PFSK-1 (cell line): Measurements from ENCODE around the gene PBLD.

Experiments
- POLR2AphosphoS5 ChIP-seq: IDR thresholded peaks from 2 replicates; pipeline ENCODE4 v1.6.1; 2012; ENCODE audit warnings: low read depth, mild to moderate bottlenecking, control low read depth, low read length, moderate library complexity
- SIN3A ChIP-seq: IDR thresholded peaks from 2 replicates; pipeline ENCODE4 v1.6.1; 2012; ENCODE audit warnings: mild to moderate bottlenecking, low read length, moderate library complexity, borderline replicate concordance; ENCODE audit not compliant: insufficient read depth
- TAF1 ChIP-seq: IDR thresholded peaks from 2 replicates; pipeline ENCODE4 v1.6.1; 2012; ENCODE audit warnings: low read length, control low read depth, borderline replicate concordance; ENCODE audit not compliant: insufficient read depth
- TF ChIP-seq, protein P1 (sequence below), 2 experiments: IDR thresholded peaks; 2 replicates each; pipeline versions ENCODE4 v1.6.1 to v1.8.0; 2011 to 2012; ENCODE audit warnings: low read depth in 2 of 2, low read length in 2 of 2, control low read depth in 1 of 2, inconsistent platforms in 1 of 2, mild to moderate bottlenecking in 1 of 2, moderate library complexity in 1 of 2; ENCODE audit not compliant: insufficient read depth in 1 of 2

DNA sequence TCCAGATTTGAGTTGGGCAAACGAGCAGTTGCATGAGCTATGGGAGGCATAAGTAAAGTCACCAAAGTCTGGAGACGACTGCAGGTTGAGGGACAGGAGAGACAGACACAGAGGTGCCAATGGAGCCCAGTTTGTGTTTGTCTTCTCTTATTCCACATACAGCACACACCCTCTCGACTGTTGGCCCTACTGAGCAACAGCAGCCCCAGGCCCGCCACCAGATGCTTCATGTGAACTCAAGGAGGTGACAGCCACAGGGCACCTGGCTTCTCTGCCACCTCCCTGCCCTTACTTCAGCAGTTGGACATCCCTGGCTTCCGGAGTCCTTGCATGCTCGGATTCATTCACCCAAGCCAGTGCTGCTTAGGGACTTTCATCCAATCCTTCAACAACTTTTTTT, 94.4 kb downstream of the PBLD start:
- TF ChIP-seq SIN3A, result no peak
- TF ChIP-seq POLR2AphosphoS5, result no peak
- TF ChIP-seq, protein P1, sequence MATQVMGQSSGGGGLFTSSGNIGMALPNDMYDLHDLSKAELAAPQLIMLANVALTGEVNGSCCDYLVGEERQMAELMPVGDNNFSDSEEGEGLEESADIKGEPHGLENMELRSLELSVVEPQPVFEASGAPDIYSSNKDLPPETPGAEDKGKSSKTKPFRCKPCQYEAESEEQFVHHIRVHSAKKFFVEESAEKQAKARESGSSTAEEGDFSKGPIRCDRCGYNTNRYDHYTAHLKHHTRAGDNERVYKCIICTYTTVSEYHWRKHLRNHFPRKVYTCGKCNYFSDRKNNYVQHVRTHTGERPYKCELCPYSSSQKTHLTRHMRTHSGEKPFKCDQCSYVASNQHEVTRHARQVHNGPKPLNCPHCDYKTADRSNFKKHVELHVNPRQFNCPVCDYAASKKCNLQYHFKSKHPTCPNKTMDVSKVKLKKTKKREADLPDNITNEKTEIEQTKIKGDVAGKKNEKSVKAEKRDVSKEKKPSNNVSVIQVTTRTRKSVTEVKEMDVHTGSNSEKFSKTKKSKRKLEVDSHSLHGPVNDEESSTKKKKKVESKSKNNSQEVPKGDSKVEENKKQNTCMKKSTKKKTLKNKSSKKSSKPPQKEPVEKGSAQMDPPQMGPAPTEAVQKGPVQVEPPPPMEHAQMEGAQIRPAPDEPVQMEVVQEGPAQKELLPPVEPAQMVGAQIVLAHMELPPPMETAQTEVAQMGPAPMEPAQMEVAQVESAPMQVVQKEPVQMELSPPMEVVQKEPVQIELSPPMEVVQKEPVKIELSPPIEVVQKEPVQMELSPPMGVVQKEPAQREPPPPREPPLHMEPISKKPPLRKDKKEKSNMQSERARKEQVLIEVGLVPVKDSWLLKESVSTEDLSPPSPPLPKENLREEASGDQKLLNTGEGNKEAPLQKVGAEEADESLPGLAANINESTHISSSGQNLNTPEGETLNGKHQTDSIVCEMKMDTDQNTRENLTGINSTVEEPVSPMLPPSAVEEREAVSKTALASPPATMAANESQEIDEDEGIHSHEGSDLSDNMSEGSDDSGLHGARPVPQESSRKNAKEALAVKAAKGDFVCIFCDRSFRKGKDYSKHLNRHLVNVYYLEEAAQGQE (IDR thresholded peaks at IDR 0.05; ENCODE audit: insufficient read depth in 1 of 2, low read depth in 2 of 2, low read length in 2 of 2), result no peak
- no peak for TF ChIP-seq TAF1
